OCI-LY7 (cell line): ENCODE measurements around the gene CXCL11.

Source experiments
- CTCF ChIP-seq: fragments of 200-600 bp; sonication (generic); conservative IDR thresholded peaks from 2 replicates; pipeline ENCODE4 v1.5.1; 2014; ENCODE audit warnings: mild to moderate bottlenecking, antibody characterized with exemption, low read length, moderate library complexity, mixed read lengths
- EZH2phosphoT487 ChIP-seq: fragments of 200-600 bp; sonication (generic); IDR thresholded peaks from 2 replicates; pipeline ENCODE4 v1.6.1; 2018; ENCODE audit warnings: low read depth, borderline replicate concordance, mild to moderate bottlenecking, mixed run types, antibody characterized with exemption, low read length, moderate library complexity, mixed read lengths

- TF ChIP-seq CTCF (no peak), EZH2phosphoT487 (no peak)
Measured at GRCh38 chr4:76074468-76074867, 38.6 kb upstream of the CXCL11 start, which contains the start of gene ART3.
